HG02571 (cell line): ENCODE results near the gene CDH23.

ENCODE experiments used
- ATAC-seq: cut with Tn5 transposase; IDR thresholded peaks from one replicate; pipeline ENCODE4 v1.9.1; 2021; ENCODE audit warnings: mild to moderate bottlenecking, moderate library complexity; ENCODE audit not compliant: unreplicated experiment

Gene CDH23

DNA sequence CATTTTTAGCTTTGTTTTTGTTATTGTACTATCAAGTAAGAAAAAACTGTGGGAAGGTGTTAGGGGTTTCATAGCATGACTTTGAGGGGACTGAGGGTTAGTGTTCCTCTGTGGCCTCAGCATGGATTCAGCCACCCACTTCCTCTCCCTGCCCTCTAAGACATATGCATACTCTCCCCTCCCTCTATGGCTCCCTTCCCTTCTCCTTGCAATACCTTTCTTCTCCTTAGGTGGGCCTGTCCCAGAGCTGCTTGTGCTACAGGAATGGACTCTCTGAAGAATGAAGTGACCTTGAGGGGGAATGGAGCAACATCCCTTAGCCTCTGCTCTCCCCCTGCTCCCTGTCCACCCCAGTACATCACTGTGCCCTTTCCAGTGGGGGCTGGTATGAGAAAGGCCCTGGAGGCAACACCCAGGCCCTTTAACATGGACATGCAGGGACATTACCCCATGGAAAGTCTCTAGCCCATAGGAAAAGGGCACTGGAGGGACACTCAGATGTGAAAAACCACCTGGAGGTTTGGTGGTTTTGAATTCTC is 22.4 kb downstream of the CDH23 start:
- ATAC-seq = no peak

DNA sequence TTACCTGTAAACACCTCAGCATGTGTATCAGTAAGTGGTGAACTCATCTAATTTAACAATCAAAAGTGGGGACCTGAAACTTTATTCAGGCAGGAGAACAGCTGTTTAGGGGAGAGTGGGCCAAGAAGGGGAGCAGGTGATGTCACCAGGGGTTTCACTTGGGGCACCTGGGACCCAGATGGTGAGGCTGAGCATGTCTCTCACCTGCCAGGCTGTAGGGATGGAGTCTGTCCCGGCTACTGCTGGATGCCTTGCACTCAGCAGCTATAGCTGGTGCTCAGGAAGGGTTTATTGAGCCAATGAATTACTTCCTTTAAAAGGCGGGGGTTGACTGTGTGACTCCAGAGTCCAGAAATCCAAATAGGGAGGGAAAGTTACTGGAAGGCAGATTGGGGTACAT is 23.0 kb downstream of the CDH23 start:
- ATAC-seq = no peak

DNA sequence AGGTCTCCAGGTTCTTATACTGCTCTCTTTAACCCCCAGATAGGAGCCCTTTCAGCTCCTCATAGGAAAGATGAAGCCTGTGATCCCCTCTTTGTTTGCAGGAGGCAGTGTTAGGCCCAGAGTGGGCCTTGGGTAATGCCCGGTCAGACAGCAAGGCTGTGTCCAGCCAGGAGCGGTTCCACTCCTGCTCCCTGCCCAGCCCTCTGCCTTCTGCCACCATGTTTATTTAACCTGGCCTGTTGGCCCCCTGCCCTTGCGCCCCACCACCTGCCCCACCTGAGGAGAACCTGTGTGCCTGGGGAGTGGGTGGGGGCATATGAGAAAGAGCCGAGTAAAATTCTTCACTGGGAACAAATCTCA is 24.3 kb downstream of the CDH23 start:
- no peak for ATAC-seq

DNA sequence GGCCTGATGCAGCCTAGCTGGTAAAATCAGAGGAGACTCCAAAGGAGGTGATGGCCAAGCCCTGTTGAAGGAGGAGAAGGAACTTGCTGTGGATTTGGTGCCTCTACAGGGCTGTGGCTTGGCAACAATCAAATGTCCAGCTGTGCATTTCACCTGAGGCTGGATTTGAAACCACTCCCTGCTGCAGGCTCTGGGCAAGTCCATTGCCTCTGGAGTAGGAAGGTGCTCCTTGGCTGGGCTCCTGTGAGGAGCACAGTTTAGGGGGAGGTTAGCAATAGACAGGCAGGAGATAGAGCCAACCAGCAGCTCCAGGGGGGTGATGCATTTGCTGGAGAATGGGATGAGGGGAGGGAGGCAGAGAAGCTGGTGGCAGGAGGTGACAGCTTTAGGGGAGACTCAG is 26.5 kb downstream of the CDH23 start:
- ATAC-seq = no peak

DNA sequence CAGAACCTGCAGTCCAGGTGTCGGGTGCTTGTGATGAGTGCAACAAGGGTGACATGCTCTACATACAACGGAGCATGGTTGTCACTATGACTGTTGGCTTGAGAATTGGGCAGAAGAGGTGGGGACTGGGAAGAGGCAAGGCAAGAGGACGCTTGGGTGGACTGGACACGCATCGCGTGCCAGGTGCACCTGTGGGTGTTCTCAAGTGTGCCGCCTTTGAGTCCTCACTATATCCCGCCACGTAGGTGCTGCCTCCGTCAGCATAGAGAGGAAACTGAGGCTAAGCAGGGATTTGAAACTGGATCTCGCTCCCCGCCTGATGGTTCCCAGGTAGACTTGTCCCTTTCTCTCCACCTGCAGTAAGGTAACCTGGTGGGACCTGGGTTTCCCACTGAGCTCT is 27.2 kb downstream of the CDH23 start:
- no peak for ATAC-seq

DNA sequence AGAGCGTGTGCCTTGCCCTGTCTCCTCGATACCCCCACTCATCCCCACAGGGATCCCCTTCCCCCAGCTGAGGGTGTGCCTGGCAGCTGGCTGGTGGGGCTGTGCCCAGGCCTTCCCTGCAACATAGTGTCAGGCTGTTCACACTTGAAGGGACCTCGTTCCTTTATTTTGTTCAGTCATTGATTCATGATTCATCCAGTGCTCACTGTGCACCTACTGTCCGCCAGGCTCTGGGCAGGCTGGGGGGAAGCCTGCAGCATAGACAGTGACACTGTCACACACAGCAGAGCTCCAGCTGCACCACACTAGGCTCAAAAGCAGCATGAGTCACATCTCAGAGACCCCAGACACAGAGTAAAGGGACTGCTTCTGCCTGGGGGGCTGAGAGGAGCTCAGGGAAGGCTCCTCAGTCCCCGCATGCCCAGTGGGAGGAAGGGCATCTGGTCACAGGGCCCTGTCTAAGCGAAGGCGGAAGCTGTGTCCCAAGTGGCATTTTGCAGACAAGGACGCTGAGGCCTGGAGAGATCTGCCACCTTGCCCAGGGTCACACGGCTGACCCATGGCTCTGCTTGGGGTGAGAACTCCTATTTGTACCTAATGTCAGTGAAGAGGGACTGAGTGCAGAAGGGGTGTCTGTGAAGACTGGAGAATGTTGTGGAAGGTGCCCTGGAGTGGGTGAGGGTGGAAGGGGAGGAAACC is 27.9 kb downstream of the CDH23 start:
- no peak for ATAC-seq

DNA sequence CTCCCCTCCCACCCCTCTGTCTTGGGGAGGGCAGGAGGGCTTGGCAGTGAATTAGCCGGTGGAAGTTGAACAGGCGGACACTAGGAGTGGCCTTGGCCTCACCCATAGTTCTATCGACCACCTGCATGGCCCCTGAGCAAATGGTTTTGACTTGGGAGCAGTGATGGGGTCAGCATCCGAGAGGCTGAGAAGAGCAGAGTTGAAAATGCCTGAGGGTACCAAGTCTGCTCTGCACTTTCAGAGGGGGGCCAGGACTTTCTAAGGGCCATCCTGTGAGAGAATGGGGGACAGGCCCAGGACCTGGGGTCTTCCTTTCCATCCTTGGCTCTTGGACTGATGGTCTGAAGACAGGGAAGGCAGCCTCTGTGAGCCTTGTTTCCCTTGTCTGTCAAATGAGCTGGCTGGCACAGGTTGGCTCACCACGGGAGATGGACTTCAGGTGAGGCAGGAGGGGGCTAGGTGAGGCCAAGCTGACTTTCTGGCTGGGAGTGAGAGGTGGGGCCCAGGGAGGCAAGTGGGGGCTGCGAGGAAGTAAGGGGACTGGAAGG is 29.4 kb downstream of the CDH23 start:
- no peak for ATAC-seq

DNA sequence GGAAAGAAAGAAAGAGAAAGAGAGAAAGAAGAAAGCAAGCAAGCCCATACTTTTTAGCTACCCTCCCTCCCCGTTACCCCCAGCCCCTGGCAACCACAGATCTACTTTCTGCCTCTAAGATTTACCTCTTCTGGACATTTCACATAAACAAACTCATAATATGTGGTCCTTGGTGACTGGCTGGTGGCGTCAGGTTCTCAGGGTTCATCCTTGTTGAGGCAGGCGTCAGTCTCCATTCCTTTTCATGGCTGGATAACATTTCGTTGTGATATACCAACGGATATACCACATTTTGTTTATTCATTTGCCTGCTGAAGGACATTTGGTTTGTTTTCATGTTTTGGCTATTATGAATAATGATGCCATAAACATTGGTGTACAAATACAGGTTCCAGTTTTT is 30.5 kb downstream of the CDH23 start:
- no peak for ATAC-seq

DNA sequence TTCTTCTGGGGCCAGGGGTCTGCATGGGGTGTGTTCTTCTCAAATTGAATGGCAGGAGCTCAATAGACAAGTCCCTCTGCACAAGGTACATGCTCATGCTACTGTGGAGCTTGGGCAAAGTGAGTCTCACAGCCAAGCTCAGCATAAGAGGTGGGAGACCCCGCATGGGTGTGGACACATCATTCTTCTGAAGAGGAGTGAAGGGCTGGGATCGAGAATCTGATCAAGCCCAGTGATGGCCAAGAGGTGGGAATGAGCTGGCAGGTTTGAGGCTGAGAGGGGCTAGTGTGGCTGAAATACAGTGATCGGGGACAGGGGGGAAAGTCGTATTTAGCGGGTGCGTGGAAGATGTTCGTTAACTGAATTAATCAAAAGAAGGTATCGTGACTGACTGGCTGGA is 32.6 kb downstream of the CDH23 start:
- no peak for ATAC-seq

DNA sequence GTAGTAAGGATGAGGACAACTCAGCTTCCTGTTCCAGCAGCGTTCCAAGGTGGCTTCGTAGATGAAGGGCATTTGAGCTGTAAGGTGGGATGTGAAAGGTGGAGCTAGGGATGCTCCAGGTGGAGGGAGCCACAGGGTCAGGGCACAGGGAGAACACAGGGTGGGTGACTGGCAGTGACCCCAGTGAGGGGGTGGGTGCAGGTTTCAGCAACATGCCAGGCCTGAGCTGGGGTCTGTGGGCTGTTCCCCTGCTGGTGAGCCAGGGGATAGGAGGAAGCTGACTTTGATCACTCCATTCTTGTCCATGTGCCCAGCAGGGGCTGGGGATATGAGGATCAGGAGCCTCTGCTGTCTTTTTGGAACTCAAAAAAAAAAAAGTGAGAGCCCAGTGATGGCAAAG is 33.2 kb downstream of the CDH23 start:
- ATAC-seq = no peak

DNA sequence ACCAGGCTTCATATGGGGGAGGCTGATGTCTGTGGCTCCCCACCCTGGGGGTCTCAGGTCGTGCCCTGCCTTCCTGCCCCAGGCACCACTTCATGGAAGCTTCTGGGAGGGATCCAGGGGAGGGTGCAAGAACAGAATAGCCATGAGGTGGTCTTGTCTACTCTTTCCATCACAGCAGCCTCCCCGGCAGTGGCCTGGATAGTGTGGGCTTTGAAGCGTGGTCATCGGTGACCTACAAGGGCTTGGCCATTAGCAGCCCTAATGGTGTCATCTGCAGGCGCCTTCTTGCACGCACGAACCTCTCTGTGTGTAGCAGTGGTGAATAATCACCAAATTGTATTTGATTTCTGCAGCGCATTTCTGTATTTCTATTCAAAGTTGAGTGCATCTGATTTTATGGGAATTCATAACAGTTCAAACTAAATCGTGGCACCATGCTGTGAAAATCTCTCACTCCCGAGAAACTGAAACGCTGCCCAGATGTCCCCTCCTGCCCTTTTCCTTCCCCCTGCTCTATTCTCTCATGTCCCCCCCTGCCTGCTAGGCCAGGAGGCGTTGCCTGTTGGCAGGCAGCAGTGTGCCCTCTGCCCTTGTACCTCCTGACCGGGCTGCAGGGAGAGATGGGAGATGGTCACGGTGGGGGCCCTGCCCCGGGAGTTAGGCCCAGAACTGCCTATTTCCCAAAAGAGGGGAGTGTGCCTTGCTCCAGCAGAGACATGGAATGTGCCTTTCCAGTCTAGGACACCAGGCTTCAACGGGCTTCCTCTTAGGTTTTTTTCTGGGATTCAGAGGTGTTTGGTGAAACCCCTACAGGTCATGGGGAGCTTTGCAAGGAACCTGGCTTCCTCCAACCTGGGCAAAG is 34.8 kb downstream of the CDH23 start:
- ATAC-seq = no peak

DNA sequence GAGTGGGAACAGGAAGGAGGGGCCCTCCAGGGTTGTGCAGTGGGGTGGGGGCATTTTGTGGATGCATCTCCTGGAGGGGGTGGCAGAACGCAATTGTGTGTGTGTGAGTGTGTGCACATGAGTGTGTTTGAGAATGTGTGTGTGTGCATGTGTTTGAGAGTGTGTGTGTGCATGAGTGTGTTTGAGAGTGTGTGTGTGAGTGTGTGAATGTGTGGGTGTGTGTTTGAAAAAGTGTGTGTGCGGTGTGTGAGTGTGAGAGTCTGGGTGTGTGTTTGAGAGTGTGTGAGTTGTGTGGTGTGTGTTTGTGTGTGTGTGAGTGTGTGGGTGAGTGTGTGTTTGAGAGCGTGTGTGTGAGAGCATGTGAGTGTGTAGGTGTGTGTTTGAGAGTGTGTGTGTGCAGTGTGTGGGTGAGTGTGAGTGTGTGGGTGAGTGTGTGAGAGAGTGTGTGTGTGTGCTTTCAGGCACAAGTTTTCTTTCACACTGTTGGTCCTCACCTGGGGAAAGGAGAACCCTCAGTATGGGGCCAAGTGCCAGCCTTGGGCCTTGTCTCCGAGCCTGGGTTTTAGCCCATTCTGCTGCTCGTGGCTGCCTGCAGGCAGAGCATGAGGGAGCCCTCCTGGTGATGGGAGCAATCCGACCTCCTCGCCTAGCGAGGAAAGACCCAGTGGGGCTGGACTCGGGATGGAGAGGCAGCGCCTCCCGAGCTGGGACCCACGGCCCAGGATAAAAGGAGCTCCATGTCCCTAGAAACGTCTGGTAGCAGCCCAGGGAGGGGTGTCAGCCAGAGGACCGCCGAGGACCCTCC is 35.6 kb downstream of the CDH23 start:
- no peak for ATAC-seq

DNA sequence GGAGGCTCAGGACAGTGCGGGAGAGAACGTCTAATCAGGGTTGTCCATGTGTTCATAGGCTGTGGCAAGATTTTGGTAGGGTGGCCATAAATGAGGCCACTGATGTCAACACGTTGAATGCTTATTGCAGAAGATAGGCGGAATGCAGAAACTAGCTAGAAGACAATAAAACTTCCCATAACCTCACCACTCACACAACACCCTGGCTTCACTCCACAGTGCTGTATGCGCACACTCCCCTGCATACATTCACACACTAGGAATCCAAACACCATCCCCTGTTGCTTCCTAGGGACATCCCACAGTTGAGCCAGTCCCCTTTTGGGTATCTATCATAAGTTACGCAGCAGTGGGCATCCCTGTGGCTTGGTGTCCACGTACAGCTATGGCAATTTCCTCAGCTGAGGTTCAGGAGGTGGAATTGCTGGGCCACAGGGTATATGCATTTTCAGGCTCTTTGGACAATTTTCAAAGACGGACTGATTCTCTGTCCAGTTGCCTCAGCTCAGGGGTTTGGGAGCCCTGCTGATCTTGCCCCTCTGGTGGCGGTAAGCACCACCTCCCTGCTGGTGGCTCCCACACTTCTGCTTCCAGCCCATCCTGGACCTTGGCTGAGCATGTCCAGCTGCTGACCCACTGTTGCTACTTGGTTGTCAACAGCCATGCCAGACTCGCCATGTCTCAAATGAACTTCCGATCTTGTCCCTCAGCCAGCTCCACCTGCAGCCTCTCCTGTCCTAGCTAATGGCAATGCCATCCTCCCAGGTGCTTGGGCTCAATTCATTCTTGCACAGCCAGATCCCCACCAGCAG is 36.4 kb downstream of the CDH23 start:
- no peak for ATAC-seq

DNA sequence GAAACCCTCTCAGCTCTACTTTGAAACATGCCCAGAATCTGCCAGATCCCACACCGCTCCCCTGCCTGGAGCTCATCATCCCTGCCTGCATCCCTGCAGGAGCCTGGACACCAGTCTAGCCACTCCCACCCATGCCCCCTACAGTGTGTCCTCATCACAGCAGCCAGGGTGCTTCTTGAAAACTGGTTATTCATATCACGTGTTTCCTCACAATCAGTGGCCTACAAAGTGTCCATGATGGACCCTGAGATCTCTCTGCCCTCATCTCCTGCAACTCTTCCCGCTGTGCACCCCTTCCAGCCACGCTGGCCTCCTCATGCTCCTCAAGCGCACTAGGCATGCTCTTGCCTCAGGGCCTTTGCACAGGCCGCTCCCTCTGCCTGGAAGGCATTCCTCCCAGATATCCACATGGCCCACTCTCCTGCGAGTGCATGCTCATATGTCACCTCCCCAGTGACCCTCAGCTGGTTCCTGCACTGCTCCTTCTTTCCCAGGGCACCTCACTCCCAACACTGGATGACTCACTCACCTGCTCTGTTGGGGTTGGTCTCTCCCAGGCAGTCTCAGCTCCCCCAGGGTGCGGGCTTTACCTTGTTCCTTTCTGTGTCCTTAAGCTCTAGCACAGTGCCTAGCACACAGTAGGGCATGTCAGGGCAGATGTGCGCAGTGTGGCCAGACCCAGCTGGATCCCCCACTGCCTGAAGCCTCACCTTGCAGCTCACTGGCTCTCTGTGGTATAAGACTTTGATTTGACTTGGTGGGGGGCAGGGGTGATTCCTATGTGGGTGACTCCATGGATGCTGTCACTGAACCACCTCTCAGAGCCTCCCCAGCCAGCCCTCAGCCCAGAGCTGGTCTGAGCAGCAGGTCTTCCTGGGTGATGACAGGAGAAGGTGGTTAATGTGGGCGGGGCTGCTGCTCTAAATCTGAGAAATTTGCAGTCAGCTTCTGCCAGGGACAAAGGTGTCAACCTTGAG is 37.3 kb downstream of the CDH23 start:
- no peak for ATAC-seq

DNA sequence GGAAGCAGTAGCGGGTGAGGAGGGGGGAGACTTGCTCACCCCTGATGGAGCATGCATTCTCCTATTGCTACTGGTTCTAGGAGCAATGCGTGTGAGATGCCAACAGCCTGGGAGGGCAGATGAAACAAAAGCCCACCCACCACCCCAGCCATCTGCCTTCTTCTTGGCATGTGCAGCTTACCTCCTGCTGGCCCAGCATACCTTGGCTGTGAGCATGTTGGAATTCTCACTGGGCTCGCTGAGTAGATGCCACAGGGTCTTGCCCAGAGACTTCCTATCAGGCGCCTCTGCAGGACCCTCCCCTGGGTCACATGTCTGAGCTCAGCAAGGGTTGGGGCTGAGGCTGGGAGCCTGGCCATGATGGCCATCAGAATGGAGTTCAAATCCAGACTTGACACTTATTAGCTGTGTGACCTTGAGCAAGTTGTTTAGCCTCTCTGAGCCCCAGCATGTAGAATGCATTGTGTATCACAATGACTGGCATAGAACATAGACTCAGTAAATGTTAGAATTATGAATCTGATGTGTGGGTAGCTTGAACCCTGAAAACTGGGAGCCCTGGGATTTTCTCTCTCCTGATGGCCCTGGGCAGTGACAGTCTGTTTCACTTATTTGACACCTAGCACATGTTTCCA is 38.2 kb downstream of the CDH23 start:
- no peak for ATAC-seq

DNA sequence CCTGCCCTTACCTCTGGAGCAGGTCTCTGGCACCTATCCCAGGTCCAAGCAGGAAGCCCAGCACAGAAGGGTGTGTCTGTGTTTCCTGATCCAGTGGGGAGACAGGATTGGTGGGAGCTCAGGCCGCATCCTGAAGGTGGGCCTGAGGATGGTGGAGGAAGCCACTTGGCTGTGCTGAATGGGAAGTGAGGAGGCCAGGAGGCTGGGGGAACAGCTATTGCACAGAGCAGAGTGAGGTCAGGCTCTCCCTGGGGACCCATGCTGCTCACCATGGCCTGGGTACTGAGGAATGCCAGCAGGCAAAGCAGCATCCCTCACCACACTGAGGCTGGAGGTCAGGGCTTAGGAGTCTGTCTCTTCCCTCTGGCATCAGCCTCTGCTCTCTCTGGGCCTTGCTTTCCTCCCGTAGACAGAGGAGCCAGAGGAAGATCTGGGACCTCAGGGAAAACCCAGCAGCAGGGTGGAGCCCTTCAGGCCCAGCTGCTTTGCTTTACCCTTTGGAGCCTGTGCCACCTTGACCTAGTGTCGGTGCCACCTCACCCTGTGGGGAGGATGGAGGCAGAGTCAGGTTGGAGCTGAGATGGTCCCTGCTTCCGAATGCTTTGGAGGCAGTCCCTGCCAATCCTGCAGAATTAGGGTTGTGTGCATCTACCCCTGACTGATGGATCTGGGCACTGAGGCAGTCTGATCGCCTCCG is 39.0 kb downstream of the CDH23 start:
- no peak for ATAC-seq

DNA sequence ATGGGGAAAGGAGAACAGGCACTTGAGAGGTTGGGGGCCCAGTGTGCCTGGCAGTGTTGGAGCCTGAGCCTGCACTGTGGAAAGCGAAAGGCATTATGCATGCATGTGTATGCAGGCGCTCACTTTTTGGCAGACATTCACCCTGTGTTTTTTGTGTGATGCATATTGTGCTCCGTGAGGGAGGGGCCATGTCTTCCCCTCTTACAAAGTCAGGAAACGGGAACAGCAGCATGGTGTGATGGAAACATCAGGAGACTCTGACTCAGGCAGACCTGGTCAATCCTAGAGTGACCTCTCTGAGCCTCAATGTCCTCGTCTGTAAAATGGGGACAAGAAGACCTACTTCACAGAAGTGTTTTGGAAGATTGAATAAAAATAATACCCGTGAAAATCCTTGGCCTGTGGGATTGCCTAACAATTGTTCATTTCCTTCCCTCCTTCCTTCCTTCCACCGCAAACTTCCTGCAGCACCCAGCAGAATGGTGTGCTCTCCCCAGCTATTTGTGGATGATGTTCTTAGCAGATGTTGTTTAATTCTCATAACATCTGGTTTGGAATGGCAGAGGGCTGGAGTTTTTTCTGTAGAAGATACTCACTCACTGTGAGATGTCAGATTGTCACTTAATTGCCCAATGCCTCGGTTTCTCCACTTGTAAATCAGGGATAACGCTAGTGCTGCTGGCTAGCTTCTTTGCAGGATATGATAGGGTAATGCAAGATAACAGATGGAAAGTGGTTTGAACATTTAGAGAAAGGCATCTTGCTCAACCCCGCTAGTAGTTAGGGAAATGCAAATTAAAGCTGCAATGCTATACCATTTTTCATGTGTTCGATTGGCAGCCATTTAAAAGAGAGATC is 39.8 kb downstream of the CDH23 start:
- ATAC-seq = no peak
